ENCODE data around the gene ZNF804A. TPM values are rescaled to one million over a fixed set of nuclear protein-coding genes. Genes with fewer than 3 reads are reported as not detected.

ZNF804A gene
- total RNA-seq, 1 experiment from 2014 or later = not detected

GRCh38 chr2:184558713-184559464 is 39.4 kb upstream of the ZNF804A start:
- CTCF ChIA-PET = no interaction called here
- H3K36me3 Mint-ChIP-seq (ENCODE audit: insufficient read depth, unreplicated experiment) = no peaks in the 10 kb centered on the region
- H3K27ac Mint-ChIP-seq (ENCODE audit: unreplicated experiment) = no peak overlapping the region
- no peak for TF ChIP-seq CTCF (IDR thresholded peaks at IDR 0.05; ENCODE audit: insufficient read depth in 1 of 2, low read depth in 1 of 2, low read length in 1 of 2, severe bottlenecking in 1 of 2, unreplicated experiment in 1 of 2)
- DNase-seq = no peak
- H3K36me3 ChIP-seq (ENCODE audit: control insufficient read depth, insufficient read depth, low read length) = no peaks in the 10 kb centered on the region
- no peaks in the 10 kb centered on the region for H3K4me1 ChIP-seq
- no peaks in the 10 kb centered on the region for H3K4me1 Mint-ChIP-seq (ENCODE audit: low read depth, unreplicated experiment)
- POLR2A ChIA-PET = no interaction called here
- H3K9me3 Mint-ChIP-seq (ENCODE audit: unreplicated experiment) = no peaks in the 10 kb centered on the region
- intact Hi-C loops (cut with micrococcal nuclease; ENCODE audit: unreplicated experiment) = no loop called here
- H3K27me3 ChIP-seq (replicated peaks; ENCODE audit: control insufficient read depth, insufficient read depth, low read length) = no peaks in the 10 kb centered on the region
- no peaks in the 10 kb centered on the region for H3K27me3 Mint-ChIP-seq (ENCODE audit: insufficient read depth, unreplicated experiment)
- H3K4me3 ChIP-seq (ENCODE audit: low read depth, low read length) = no peak overlapping the region
- BruUV-seq (replicated peaks) = no TSS peak
- H3K9me3 ChIP-seq = no peaks in the 10 kb centered on the region
- no peak overlapping the region for H3K4me3 Mint-ChIP-seq (ENCODE audit: unreplicated experiment)

- ChIA-PET POLR2A (no interaction called here), CTCF (no interaction called here)
- no peak overlapping the region for H3K27ac Mint-ChIP-seq (ENCODE audit: unreplicated experiment)
- Histone ChIP-seq H3K4me1 (no peaks in the 10 kb centered on the region), H3K4me3 (ENCODE audit: low read depth, low read length) (no peak overlapping the region), H3K9me3 (no peaks in the 10 kb centered on the region), H3K36me3 (ENCODE audit: control insufficient read depth, insufficient read depth, low read length) (no peaks in the 10 kb centered on the region), H3K27me3 (replicated peaks; ENCODE audit: control insufficient read depth, insufficient read depth, low read length) (no peaks in the 10 kb centered on the region)
- BruUV-seq (replicated peaks) = no TSS peak
- no peaks in the 10 kb centered on the region for H3K36me3 Mint-ChIP-seq (ENCODE audit: insufficient read depth, unreplicated experiment)
- no peaks in the 10 kb centered on the region for H3K9me3 Mint-ChIP-seq (ENCODE audit: unreplicated experiment)
- no peaks in the 10 kb centered on the region for H3K27me3 Mint-ChIP-seq (ENCODE audit: insufficient read depth, unreplicated experiment)
- DNase-seq = no peak
- no peak overlapping the region for H3K4me3 Mint-ChIP-seq (ENCODE audit: unreplicated experiment)
- TF ChIP-seq CTCF (IDR thresholded peaks at IDR 0.05; ENCODE audit: insufficient read depth in 1 of 2, low read depth in 1 of 2, low read length in 1 of 2, severe bottlenecking in 1 of 2, unreplicated experiment in 1 of 2) = no peak
- intact Hi-C loops (cut with micrococcal nuclease; ENCODE audit: unreplicated experiment) = no loop called here
- no peaks in the 10 kb centered on the region for H3K4me1 Mint-ChIP-seq (ENCODE audit: low read depth, unreplicated experiment)
Measured at GRCh38 chr2:184560603-184561002, 37.7 kb upstream of the ZNF804A start.

- no peak for DNase-seq
- Histone ChIP-seq H3K4me1 (no peaks in the 10 kb centered on the region), H3K27me3 (replicated peaks; ENCODE audit: control insufficient read depth, insufficient read depth, low read length) (no peaks in the 10 kb centered on the region), H3K4me3 (ENCODE audit: low read depth, low read length) (no peak overlapping the region), H3K9me3 (no peaks in the 10 kb centered on the region), H3K36me3 (ENCODE audit: control insufficient read depth, insufficient read depth, low read length) (no peaks in the 10 kb centered on the region)
- Mint-ChIP-seq H3K9me3 (ENCODE audit: unreplicated experiment) (no peaks in the 10 kb centered on the region), H3K4me1 (ENCODE audit: low read depth, unreplicated experiment) (no peaks in the 10 kb centered on the region), H3K4me3 (ENCODE audit: unreplicated experiment) (no peak overlapping the region), H3K27ac (ENCODE audit: unreplicated experiment) (no peak overlapping the region), H3K27me3 (ENCODE audit: insufficient read depth, unreplicated experiment) (no peaks in the 10 kb centered on the region), H3K36me3 (ENCODE audit: insufficient read depth, unreplicated experiment) (no peaks in the 10 kb centered on the region)
- POLR2A ChIA-PET = no interaction called here
- no TSS peak for BruUV-seq (replicated peaks)
- intact Hi-C loops (cut with micrococcal nuclease; ENCODE audit: unreplicated experiment) = no loop called here
- CTCF ChIA-PET = no interaction called here
- no peak for TF ChIP-seq CTCF (IDR thresholded peaks at IDR 0.05; ENCODE audit: insufficient read depth in 1 of 2, low read depth in 1 of 2, low read length in 1 of 2, severe bottlenecking in 1 of 2, unreplicated experiment in 1 of 2)
Measured at GRCh38 chr2:184562532-184562931, 35.8 kb upstream of the ZNF804A start.
